WTC11 (cell line): ENCODE data around the gene CCDC121. TPM values are rescaled to one million over a fixed set of nuclear protein-coding genes. Genes with fewer than 3 reads are reported as not detected.
A peak's percentile ranks its signal among the peaks of the same experiment; 100 is the strongest.

Source experiments
- AR ChIP-seq: fragments of 250-450 bp; sonication (Bioruptor Pico); IDR thresholded peaks from 2 replicates; pipeline ENCODE4 v1.9.0; 2021; ENCODE audit warnings: mild to moderate bottlenecking
- ATF3 ChIP-seq: sonication (generic); formaldehyde crosslinking; conservative IDR thresholded peaks from 2 replicates; pipeline ENCODE4 v1.8.1; 2022; ENCODE audit warnings: mild to moderate bottlenecking, missing genetic modification reagents
- CREB1 ChIP-seq: sonication (generic); formaldehyde crosslinking; IDR thresholded peaks from 2 replicates; pipeline ENCODE4 v1.8.0; 2023; ENCODE audit warnings: mild to moderate bottlenecking, missing genetic modification reagents
- CTCF ChIP-seq: fragments of 200-600 bp; IDR thresholded peaks from 2 replicates; pipeline ENCODE4 v1.8.0; 2022; ENCODE audit warnings: antibody characterized with exemption
- E2F4 ChIP-seq: sonication (generic); formaldehyde crosslinking; IDR thresholded peaks from 2 replicates; pipeline ENCODE4 v1.8.1; 2022; ENCODE audit warnings: low read depth, mild to moderate bottlenecking, moderate library complexity, missing genetic modification reagents, borderline replicate concordance
- FOXK1 ChIP-seq: sonication (generic); formaldehyde crosslinking; IDR thresholded peaks from 2 replicates; pipeline ENCODE4 v1.8.0; 2022; ENCODE audit warnings: mild to moderate bottlenecking, moderate library complexity, missing genetic modification reagents
- IRF2 ChIP-seq: sonication (generic); formaldehyde crosslinking; IDR thresholded peaks from 2 replicates; pipeline ENCODE4 v1.8.0; 2022; ENCODE audit warnings: low read depth, missing genetic modification reagents, borderline replicate concordance
- MXD4 ChIP-seq: fragments of 250-450 bp; sonication (Bioruptor Pico); IDR thresholded peaks from 2 replicates; pipeline ENCODE4 v1.8.0; 2021; ENCODE audit warnings: mild to moderate bottlenecking, moderate library complexity, borderline replicate concordance
- NFE2L1 ChIP-seq: sonication (generic); formaldehyde crosslinking; IDR thresholded peaks from 2 replicates; pipeline ENCODE4 v1.8.1; 2023; ENCODE audit warnings: missing genetic modification reagents
- TCF7 ChIP-seq: sonication (generic); formaldehyde crosslinking; IDR thresholded peaks from 2 replicates; pipeline ENCODE4 v1.8.0; 2022; ENCODE audit warnings: mild to moderate bottlenecking, low read depth, missing genetic modification reagents, moderate library complexity
- TEAD4 ChIP-seq: sonication (generic); formaldehyde crosslinking; IDR thresholded peaks from 2 replicates; pipeline ENCODE4 v1.8.0; 2022; ENCODE audit warnings: mild to moderate bottlenecking, missing genetic modification reagents
- ZNF232 ChIP-seq: sonication (generic); formaldehyde crosslinking; IDR thresholded peaks from 2 replicates; pipeline ENCODE4 v1.8.0; 2022; ENCODE audit warnings: mild to moderate bottlenecking, missing genetic modification reagents
- ZNF281 ChIP-seq: sonication (generic); formaldehyde crosslinking; IDR thresholded peaks from 2 replicates; pipeline ENCODE4 v1.8.0; 2023; ENCODE audit warnings: mild to moderate bottlenecking, missing genetic modification reagents
- ZNF416 ChIP-seq: fragments of 250-450 bp; sonication (Bioruptor Pico); IDR thresholded peaks from 2 replicates; pipeline ENCODE4 v1.9.0; 2021; ENCODE audit warnings: mild to moderate bottlenecking, inconsistent platforms
- ZNF423 ChIP-seq: fragments of 250-450 bp; sonication (Bioruptor Pico); IDR thresholded peaks from 2 replicates; pipeline ENCODE4 v2.1.2; 2022; ENCODE audit warnings: mild to moderate bottlenecking, moderate library complexity
- ZNF671 ChIP-seq: fragments of 250-450 bp; sonication (Bioruptor Pico); IDR thresholded peaks from 2 replicates; pipeline ENCODE4 v1.8.0; 2021; ENCODE audit warnings: mild to moderate bottlenecking
- total RNA-seq: library from RNA; stranded (reverse); gene quantifications from 3 replicates; pipeline ENCODE4 v1.2.3, GENCODE V29; 2021
- TF ChIP-seq, protein P1 (sequence below): sonication (generic); formaldehyde crosslinking; IDR thresholded peaks from 2 replicates; pipeline ENCODE4 v1.8.1; 2023; ENCODE audit warnings: mild to moderate bottlenecking, missing genetic modification reagents, moderate library complexity
- TF ChIP-seq, protein P2 (sequence below): sonication (generic); formaldehyde crosslinking; IDR thresholded peaks from 2 replicates; pipeline ENCODE4 v1.8.1; 2023; ENCODE audit warnings: mild to moderate bottlenecking, moderate library complexity, missing genetic modification reagents
- TF ChIP-seq, protein P3 (sequence below): fragments of 250-450 bp; sonication (Bioruptor Pico); IDR thresholded peaks from 2 replicates; pipeline ENCODE4 v2.1.2; 2022; ENCODE audit warnings: mild to moderate bottlenecking, moderate library complexity
- TF ChIP-seq, protein P4 (sequence below): fragments of 250-450 bp; sonication (Bioruptor Pico); IDR thresholded peaks from 2 replicates; pipeline ENCODE4 v1.9.0; 2021; ENCODE audit warnings: mild to moderate bottlenecking
- TF ChIP-seq, protein P5 (sequence below): sonication (generic); formaldehyde crosslinking; IDR thresholded peaks from 2 replicates; pipeline ENCODE4 v1.8.0; 2023; ENCODE audit warnings: missing genetic modification reagents

The CCDC121 gene
- total RNA-seq, 1 experiment from 2014 or later, result 2.0 TPM

GRCh38 chr2:27663285-27664153 lies 34.7 kb upstream of the CCDC121 start, which contains the start of the genes SLC4A1AP and SUPT7L (continued):
- TF ChIP-seq CREB1 (CRISPR knock-in tag) (no peak), ZNF416 (CRISPR knock-in tag) (no peak), ZNF232 (CRISPR knock-in tag) (peak; percentile 52; the same call in 1 of the 2 replicates), E2F4 (peak; percentile 43; the same call in 1 of the 2 replicates), FOXK1 (no peak; the same call in none of the 2 replicates), TCF7 (CRISPR knock-in tag) (0 out of 2 replicates have a peak, but pooled peaks have one; percentile 19), AR (peak; percentile 71; the same call in 1 of the 2 replicates), MXD4 (CRISPR knock-in tag) (no peak), TEAD4 (no peak), IRF2 (CRISPR knock-in tag) (no peak), ATF3 (no peak), NFE2L1 (peak; percentile 59; the same call in 1 of the 2 replicates), ZNF671 (no peak), ZNF423 (CRISPR knock-in tag) (no peak), CTCF (no peak), ZNF281 (CRISPR knock-in tag) (no peak)
- TF ChIP-seq, protein P1, sequence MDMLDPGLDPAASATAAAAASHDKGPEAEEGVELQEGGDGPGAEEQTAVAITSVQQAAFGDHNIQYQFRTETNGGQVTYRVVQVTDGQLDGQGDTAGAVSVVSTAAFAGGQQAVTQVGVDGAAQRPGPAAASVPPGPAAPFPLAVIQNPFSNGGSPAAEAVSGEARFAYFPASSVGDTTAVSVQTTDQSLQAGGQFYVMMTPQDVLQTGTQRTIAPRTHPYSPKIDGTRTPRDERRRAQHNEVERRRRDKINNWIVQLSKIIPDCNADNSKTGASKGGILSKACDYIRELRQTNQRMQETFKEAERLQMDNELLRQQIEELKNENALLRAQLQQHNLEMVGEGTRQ (CRISPR knock-in tag), result no peak
- TF ChIP-seq, protein P2, sequence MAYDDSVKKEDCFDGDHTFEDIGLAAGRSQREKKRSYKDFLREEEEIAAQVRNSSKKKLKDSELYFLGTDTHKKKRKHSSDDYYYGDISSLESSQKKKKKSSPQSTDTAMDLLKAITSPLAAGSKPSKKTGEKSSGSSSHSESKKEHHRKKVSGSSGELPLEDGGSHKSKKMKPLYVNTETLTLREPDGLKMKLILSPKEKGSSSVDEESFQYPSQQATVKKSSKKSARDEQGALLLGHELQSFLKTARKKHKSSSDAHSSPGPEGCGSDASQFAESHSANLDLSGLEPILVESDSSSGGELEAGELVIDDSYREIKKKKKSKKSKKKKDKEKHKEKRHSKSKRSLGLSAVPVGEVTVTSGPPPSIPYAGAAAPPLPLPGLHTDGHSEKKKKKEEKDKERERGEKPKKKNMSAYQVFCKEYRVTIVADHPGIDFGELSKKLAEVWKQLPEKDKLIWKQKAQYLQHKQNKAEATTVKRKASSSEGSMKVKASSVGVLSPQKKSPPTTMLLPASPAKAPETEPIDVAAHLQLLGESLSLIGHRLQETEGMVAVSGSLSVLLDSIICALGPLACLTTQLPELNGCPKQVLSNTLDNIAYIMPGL, result peak; percentile 64
- TF ChIP-seq, protein P3, sequence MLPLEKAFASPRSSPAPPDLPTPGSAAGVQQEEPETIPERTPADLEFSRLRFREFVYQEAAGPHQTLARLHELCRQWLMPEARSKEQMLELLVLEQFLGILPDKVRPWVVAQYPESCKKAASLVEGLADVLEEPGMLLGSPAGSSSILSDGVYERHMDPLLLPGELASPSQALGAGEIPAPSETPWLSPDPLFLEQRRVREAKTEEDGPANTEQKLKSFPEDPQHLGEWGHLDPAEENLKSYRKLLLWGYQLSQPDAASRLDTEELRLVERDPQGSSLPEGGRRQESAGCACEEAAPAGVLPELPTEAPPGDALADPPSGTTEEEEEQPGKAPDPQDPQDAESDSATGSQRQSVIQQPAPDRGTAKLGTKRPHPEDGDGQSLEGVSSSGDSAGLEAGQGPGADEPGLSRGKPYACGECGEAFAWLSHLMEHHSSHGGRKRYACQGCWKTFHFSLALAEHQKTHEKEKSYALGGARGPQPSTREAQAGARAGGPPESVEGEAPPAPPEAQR (CRISPR knock-in tag), result no peak
- TF ChIP-seq, protein P4, sequence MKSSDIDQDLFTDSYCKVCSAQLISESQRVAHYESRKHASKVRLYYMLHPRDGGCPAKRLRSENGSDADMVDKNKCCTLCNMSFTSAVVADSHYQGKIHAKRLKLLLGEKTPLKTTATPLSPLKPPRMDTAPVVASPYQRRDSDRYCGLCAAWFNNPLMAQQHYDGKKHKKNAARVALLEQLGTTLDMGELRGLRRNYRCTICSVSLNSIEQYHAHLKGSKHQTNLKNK (CRISPR knock-in tag), result no peak
- TF ChIP-seq, protein P5, sequence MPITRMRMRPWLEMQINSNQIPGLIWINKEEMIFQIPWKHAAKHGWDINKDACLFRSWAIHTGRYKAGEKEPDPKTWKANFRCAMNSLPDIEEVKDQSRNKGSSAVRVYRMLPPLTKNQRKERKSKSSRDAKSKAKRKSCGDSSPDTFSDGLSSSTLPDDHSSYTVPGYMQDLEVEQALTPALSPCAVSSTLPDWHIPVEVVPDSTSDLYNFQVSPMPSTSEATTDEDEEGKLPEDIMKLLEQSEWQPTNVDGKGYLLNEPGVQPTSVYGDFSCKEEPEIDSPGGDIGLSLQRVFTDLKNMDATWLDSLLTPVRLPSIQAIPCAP (CRISPR knock-in tag), result no peak
